Thyroid gland (tissue), 4 donors: ENCODE data around the gene C16orf74.

Experiments used
- POLR2A ChIP-seq, 2 donors: fragments of 450-650 bp; IDR thresholded peaks; one replicate each; pipeline ENCODE4 v1.6.1; 2017; ENCODE audit warnings: antibody characterized with exemption in 2 of 2, mild to moderate bottlenecking in 2 of 2, moderate library complexity in 1 of 2
- TF ChIP-seq, protein P1 (sequence below), 6 experiments: fragments of 200-600 bp in 3 of 6; fragments of 450-650 bp in 3 of 6; sonication (generic) in 3 of 6; IDR thresholded peaks; one replicate each; pipeline ENCODE4 v1.5.1; 2016 to 2019; ENCODE audit warnings: antibody characterized with exemption in 6 of 6, mild to moderate bottlenecking in 2 of 6, inconsistent platforms in 1 of 6, moderate library complexity in 1 of 6

DNA sequence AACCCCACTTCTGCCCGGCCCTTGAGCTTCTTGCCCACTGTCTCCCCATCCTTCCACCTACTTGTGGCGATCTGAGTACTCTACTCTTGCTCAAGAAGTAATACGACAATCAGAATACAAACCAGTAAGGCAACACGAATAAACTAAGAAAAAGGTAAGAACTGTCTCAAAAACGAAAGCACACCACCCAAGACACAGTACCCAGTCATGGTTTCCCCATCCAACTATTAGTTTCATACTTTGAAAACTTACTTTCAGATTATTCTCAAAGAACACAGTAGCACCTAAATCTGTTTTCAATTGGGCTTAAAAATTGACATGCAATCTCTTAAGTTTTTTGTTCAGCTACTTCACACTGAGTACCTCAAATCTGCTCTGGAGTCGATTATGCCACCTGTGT lies 76.1 kb downstream of the C16orf74 start:
- TF ChIP-seq, protein P1, sequence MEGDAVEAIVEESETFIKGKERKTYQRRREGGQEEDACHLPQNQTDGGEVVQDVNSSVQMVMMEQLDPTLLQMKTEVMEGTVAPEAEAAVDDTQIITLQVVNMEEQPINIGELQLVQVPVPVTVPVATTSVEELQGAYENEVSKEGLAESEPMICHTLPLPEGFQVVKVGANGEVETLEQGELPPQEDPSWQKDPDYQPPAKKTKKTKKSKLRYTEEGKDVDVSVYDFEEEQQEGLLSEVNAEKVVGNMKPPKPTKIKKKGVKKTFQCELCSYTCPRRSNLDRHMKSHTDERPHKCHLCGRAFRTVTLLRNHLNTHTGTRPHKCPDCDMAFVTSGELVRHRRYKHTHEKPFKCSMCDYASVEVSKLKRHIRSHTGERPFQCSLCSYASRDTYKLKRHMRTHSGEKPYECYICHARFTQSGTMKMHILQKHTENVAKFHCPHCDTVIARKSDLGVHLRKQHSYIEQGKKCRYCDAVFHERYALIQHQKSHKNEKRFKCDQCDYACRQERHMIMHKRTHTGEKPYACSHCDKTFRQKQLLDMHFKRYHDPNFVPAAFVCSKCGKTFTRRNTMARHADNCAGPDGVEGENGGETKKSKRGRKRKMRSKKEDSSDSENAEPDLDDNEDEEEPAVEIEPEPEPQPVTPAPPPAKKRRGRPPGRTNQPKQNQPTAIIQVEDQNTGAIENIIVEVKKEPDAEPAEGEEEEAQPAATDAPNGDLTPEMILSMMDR (IDR thresholded peaks at IDR 0.05), result no peak
- TF ChIP-seq POLR2A (IDR thresholded peaks at IDR 0.05), result no peak
